K562 (cell line): ENCODE data around the gene CBX2. TPM values are rescaled to one million over a fixed set of nuclear protein-coding genes. Genes with fewer than 3 reads are reported as not detected.

Source experiments
- ATAC-seq: fragments of 200-7000 bp; cut with Tn5 transposase; 3 replicates; pipeline ENCODE4 v1.9.1; 2020; ENCODE audit warnings: moderate library complexity
- BruUV-seq: library from RNA; stranded (reverse); fragments of 400-500 nt; replicated peaks from 2 replicates; lab custom pipeline; 2021; lab: Mats Ljungman, UMichigan
- CTCF ChIA-PET: fragments of 300-600 bp; formaldehyde crosslinking; extraction: SDS; loops from one replicate; lab custom pipeline; 2021; ENCODE audit warnings: low intra/inter-chr PET ratio; lab: Yijun Ruan, JAX
- POLR2A ChIA-PET: fragments of 300-600, 350-650 bp; sonication (Branson Sonifier 250); formaldehyde crosslinking; extraction: SDS; loops from one replicate; lab custom pipeline; 2021; ENCODE audit warnings: antibody characterized with exemption, inconsistent platforms; lab: Yijun Ruan, JAX
- DNase-seq, 4 experiments: peaks; one replicate each; pipeline versions ENCODE4 v3.0.0 to v3.0.0-alpha.2; 2011 to 2018; ENCODE audit warnings: low spot score in 3 of 4, mixed read lengths in 3 of 4; ENCODE audit errors: extremely low read depth in 1 of 4
- FAIRE-seq: peaks from 2 replicates; lab custom pipeline; 2011; peaks lifted over from hg19 to GRCh38; lab: Jason Lieb, UNC
- H2AFZ ChIP-seq: 2 replicates; pipeline ENCODE4 v1.6.0; 2011; ENCODE audit warnings: low read depth, low read length, control low read depth, inconsistent platforms
- H3K27ac ChIP-seq: fragments of 200-600 bp; 3 replicates; pipeline ENCODE4 v1.8.0; 2011; ENCODE audit warnings: low read depth, mild to moderate bottlenecking, control low read depth, inconsistent platforms, low read length, moderate library complexity, mixed read lengths; ENCODE audit errors: extremely low read depth
- H3K27me3 ChIP-seq, 2 experiments: fragments of 300-600 bp in 1 of 2; 2 replicates in 1 of 2; 3 replicates in 1 of 2; pipeline versions ENCODE4 v1.6.0 to v1.8.0; 2011; ENCODE audit warnings: inconsistent platforms in 2 of 2, low read length in 2 of 2, mild to moderate bottlenecking in 1 of 2, mixed read lengths in 1 of 2, moderate library complexity in 1 of 2; ENCODE audit not compliant: control insufficient read depth in 2 of 2, insufficient read depth in 2 of 2
- H3K36me3 ChIP-seq: fragments of 300-600 bp; 3 replicates; pipeline ENCODE4 v1.8.0; 2011; ENCODE audit warnings: mild to moderate bottlenecking, low read length, inconsistent platforms; ENCODE audit not compliant: control insufficient read depth, insufficient read depth
- H3K4me1 ChIP-seq, 2 experiments: fragments of 200-600 bp in 1 of 2; replicated peaks in 1 of 2; 2 replicates in 1 of 2; 3 replicates in 1 of 2; pipeline versions ENCODE4 v1.5.1 to v1.8.0; 2011; ENCODE audit warnings: inconsistent platforms in 2 of 2, low read length in 2 of 2, mild to moderate bottlenecking in 1 of 2, mixed read lengths in 1 of 2, moderate library complexity in 1 of 2; ENCODE audit not compliant: control insufficient read depth in 2 of 2, insufficient read depth in 2 of 2
- H3K4me2 ChIP-seq: 2 replicates; pipeline ENCODE4 v1.6.1; 2011; ENCODE audit warnings: low read length, control low read depth, inconsistent platforms, mixed read lengths; ENCODE audit not compliant: insufficient read depth
- H3K4me3 ChIP-seq: fragments of 200-600 bp; sonication (generic), shearing (Covaris generic); 2 replicates; pipeline ENCODE4 v1.5.1; 2016; ENCODE audit warnings: control low read depth, inconsistent platforms
- H3K79me2 ChIP-seq: fragments of 200-600 bp; 3 replicates; pipeline ENCODE4 v1.8.0; 2011; ENCODE audit warnings: low read length, inconsistent platforms; ENCODE audit not compliant: control insufficient read depth, insufficient read depth
- H3K9ac ChIP-seq, 2 experiments: 2 replicates each; pipeline versions ENCODE4 v1.6.0 to v1.6.1; 2011; ENCODE audit warnings: low read depth in 2 of 2, low read length in 2 of 2, control low read depth in 1 of 2, inconsistent platforms in 1 of 2, mild to moderate bottlenecking in 1 of 2, mixed read lengths in 1 of 2; ENCODE audit not compliant: insufficient read depth in 1 of 2
- H3K9me1 ChIP-seq: one replicate; pipeline ENCODE4 v1.6.0; 2011; ENCODE audit warnings: inconsistent platforms, mild to moderate bottlenecking, low read length, moderate library complexity; ENCODE audit not compliant: control insufficient read depth, insufficient read depth
- H3K9me3 ChIP-seq: replicated peaks from 2 replicates; pipeline ENCODE4 v1.5.1; 2011; ENCODE audit warnings: low read depth, low read length, inconsistent platforms; ENCODE audit not compliant: control insufficient read depth, insufficient read depth
- H4K20me1 ChIP-seq: replicated peaks from 2 replicates; pipeline ENCODE4 v1.6.1; 2011; ENCODE audit warnings: low read length, inconsistent platforms, mixed read lengths; ENCODE audit not compliant: control insufficient read depth, insufficient read depth
- CEBPG ChIP-seq, 3 experiments: fragments of 200-800 bp in 1 of 3; sonication (Bioruptor generic) in 1 of 3; sonication (generic) in 1 of 3; formaldehyde crosslinking in 1 of 3; IDR thresholded peaks in 2 of 3; conservative IDR thresholded peaks in 1 of 3; 2 replicates each; pipeline versions ENCODE4 v1.6.1 to v1.8.0; 2016 to 2022; ENCODE audit warnings: missing compliant biosample characterization in 2 of 3, missing genetic modification characterization in 2 of 3, mild to moderate bottlenecking in 1 of 3, missing genetic modification reagents in 1 of 3
- EGR1 ChIP-seq: fragments of 450-650 bp; conservative IDR thresholded peaks from 2 replicates; pipeline ENCODE4 v1.6.1; 2017; ENCODE audit warnings: mild to moderate bottlenecking
- EZH2 ChIP-seq: IDR thresholded peaks from 2 replicates; pipeline ENCODE4 v1.6.1; 2012; ENCODE audit warnings: low read depth, mild to moderate bottlenecking, inconsistent platforms, low read length, borderline replicate concordance
- JUND ChIP-seq, 2 experiments: IDR thresholded peaks; 2 replicates in 1 of 2; 3 replicates in 1 of 2; pipeline ENCODE4 v1.6.1; 2011; ENCODE audit warnings: borderline replicate concordance in 2 of 2, low read depth in 2 of 2, low read length in 2 of 2, improper control_type of control experiment in 1 of 2, missing biosample characterization in 1 of 2, missing genetic modification characterization in 1 of 2, missing genetic modification reagents in 1 of 2
- MEIS2 ChIP-seq: fragments of 450-650 bp; IDR thresholded peaks from 2 replicates; pipeline ENCODE4 v1.6.1; 2014; ENCODE audit warnings: mild to moderate bottlenecking; ENCODE audit not compliant: partially characterized antibody
- NR2C1 ChIP-seq, 2 experiments: fragments of 450-650 bp; IDR thresholded peaks; 2 replicates each; pipeline ENCODE4 v1.6.1; 2017; ENCODE audit warnings: mild to moderate bottlenecking in 2 of 2, antibody characterized with exemption in 1 of 2, inconsistent platforms in 1 of 2, missing compliant biosample characterization in 1 of 2, missing genetic modification characterization in 1 of 2
- TBL1XR1 ChIP-seq, 2 experiments: IDR thresholded peaks; 2 replicates each; pipeline ENCODE4 v1.6.1; 2012; ENCODE audit warnings: improper control_type of control experiment in 2 of 2, low read length in 2 of 2, mild to moderate bottlenecking in 1 of 2
- TEAD1 ChIP-seq, 2 experiments: fragments of 450-650 bp in 1 of 2; sonication (generic) in 1 of 2; formaldehyde crosslinking; IDR thresholded peaks; 2 replicates each; pipeline versions ENCODE4 v1.4.0 to v1.8.0; 2020 to 2022; ENCODE audit warnings: mild to moderate bottlenecking in 2 of 2, missing genetic modification reagents in 1 of 2
- ZBED1 ChIP-seq: IDR thresholded peaks from 2 replicates; pipeline ENCODE4 v1.6.1; 2014
- ZNF224 ChIP-seq: sonication (generic); formaldehyde crosslinking; IDR thresholded peaks from 2 replicates; pipeline ENCODE4 v1.8.0; 2022; ENCODE audit warnings: mild to moderate bottlenecking, missing genetic modification reagents
- ZNF408 ChIP-seq: fragments of 250-450 bp; sonication (Bioruptor Pico); IDR thresholded peaks from 2 replicates; pipeline ENCODE4 v1.4.0; 2020; ENCODE audit warnings: low read depth, mild to moderate bottlenecking, moderate library complexity
- ZNF644 ChIP-seq: fragments of 200-800 bp; sonication (Bioruptor generic); IDR thresholded peaks from 2 replicates; pipeline ENCODE4 v1.6.1; 2016; ENCODE audit warnings: low read depth, missing genetic modification characterization, missing compliant biosample characterization
- ZNF778 ChIP-seq: fragments of 450-650 bp; formaldehyde crosslinking; IDR thresholded peaks from 2 replicates; pipeline ENCODE4 v1.4.0; 2020; ENCODE audit warnings: mild to moderate bottlenecking, moderate library complexity
- WGBS: fragments of 100-300 bp; shearing (Covaris generic); methylation state at CpG from one replicate; pipeline ENCODE4 v1.1.6; 2016; ENCODE audit warnings: low coverage, mixed read lengths; ENCODE audit not compliant: insufficient coverage; ENCODE audit errors: missing lambda C conversion rate; 5-methylcytosine and 5-hydroxymethylcytosine counted together
- in situ Hi-C: fragments of 300-500 bp; cut with MboI; formaldehyde crosslinking; loops from 4 replicates; pipeline ENCODE4 v1.15.0; 2018; ENCODE audit warnings: inconsistent platforms, mixed read lengths
- intact Hi-C: fragments of 100-400 bp; cut with micrococcal nuclease; formaldehyde crosslinking; loops from 2 replicates; pipeline ENCODE4 v1.14.2; 2022
- polyA plus RNA-seq, 8 experiments: library from polyadenylated mRNA; depleted of rRNA in 4 of 8; stranded (reverse) in 5 of 8; unstranded in 3 of 8; fragments of >200 nt; fragmentation: Nextera tagmentation in 2 of 8; fragmentation: Illumina TruSeq in 1 of 8; extraction: Ambion mirVana in 2 of 8; extraction: Trizol in 1 of 8; gene quantifications; 2 replicates each; pipeline versions ENCODE4 v1.2.1 to v1.2.3, GENCODE V29; 2011 to 2014; ENCODE audit warnings: inconsistent platforms in 1 of 8, missing spikeins in 1 of 8
- total RNA-seq, 7 experiments: library from RNA; depleted of rRNA in 6 of 7; stranded (reverse); fragments of >200 nt in 6 of 7; fragmentation: Illumina TruSeq in 2 of 7; extraction: Trizol in 2 of 7; gene quantifications; 2 replicates each; pipeline versions ENCODE4 v1.2.1 to v1.2.3, GENCODE V29; 2011 to 2021; ENCODE audit warnings: low replicate concordance in 1 of 7
- TF ChIP-seq, protein P1 (sequence below): fragments of 250-450 bp; sonication (Bioruptor Pico); IDR thresholded peaks from 2 replicates; pipeline ENCODE4 v1.5.0; 2021
- TF ChIP-seq, protein P2 (sequence below): fragments of 200-400 bp; formaldehyde crosslinking; IDR thresholded peaks from 2 replicates; pipeline ENCODE4 v1.6.1; 2017; ENCODE audit warnings: mild to moderate bottlenecking, low read depth, low read length, moderate library complexity
- TF ChIP-seq, protein P3 (sequence below): sonication (generic); formaldehyde crosslinking; IDR thresholded peaks from 2 replicates; pipeline ENCODE4 v1.8.1; 2023; ENCODE audit warnings: mild to moderate bottlenecking, missing genetic modification reagents

CBX2 gene
- total and polyA plus RNA-seq, 9 of the 15 experiments (the other 6 are each of a cell fraction or from before 2014, with no cell fraction given): 0.66 to 26.9 (median 13.9) TPM

DNA sequence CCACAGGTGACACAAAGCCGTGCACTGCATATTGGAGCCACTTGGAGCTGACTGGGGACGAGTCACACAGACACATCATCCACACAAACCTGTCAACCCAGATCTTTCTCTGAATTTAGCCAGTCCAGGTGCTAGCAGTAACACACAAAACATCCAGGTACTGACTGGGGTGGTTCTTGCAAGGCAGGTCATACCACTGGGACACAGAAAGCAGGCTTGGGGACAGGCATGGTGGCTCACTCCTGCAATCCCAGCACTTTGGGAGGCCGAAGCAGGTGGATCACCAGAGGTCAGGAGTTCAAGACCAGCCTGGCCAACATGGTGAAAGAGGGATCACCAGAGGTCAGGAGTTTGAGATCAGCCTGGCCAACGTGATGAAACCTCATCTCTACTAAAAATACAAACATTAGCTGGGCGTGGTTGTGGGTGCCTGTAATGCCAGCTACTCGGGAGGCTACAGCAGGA lies 32.3 kb upstream of the CBX2 start:
- peak overlapping the region in 1 of 2 experiments; percentile 55; a peak in 1 of 4 replicates for H3K9ac ChIP-seq
- no peak for TF ChIP-seq EZH2
- TF ChIP-seq, protein P1, sequence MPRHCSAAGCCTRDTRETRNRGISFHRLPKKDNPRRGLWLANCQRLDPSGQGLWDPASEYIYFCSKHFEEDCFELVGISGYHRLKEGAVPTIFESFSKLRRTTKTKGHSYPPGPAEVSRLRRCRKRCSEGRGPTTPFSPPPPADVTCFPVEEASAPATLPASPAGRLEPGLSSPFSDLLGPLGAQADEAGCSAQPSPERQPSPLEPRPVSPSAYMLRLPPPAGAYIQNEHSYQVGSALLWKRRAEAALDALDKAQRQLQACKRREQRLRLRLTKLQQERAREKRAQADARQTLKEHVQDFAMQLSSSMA: no peak
- TF ChIP-seq TBL1XR1 (IDR thresholded peaks at IDR 0.05; ENCODE audit: low read length in 2 of 2): no peak
- no peak for TF ChIP-seq EGR1
- TF ChIP-seq MEIS2: no peak
- no peak for TF ChIP-seq ZNF408 (CRISPR knock-in tag)
- no peak for TF ChIP-seq ZNF224 (CRISPR knock-in tag)
- no peak for TF ChIP-seq ZNF644
- no peak for TF ChIP-seq JUND (IDR thresholded peaks at IDR 0.05; ENCODE audit: borderline replicate concordance, low read depth, low read length)
- no peak for TF ChIP-seq JUND (tag; IDR thresholded peaks at IDR 0.05; ENCODE audit: borderline replicate concordance, low read depth, low read length)
- TF ChIP-seq ZBED1: no peak
- no peak for TF ChIP-seq CEBPG (CRISPR knock-in tag; IDR thresholded peaks at IDR 0.05)
- TF ChIP-seq CEBPG (tag; conservative IDR thresholded peaks at IDR 0.05 in 1 of 2, IDR thresholded peaks at IDR 0.05 in 1 of 2): no peak
- TF ChIP-seq TEAD1 (CRISPR knock-in tag; IDR thresholded peaks at IDR 0.05): no peak
- no peak for TF ChIP-seq ZNF778
- TF ChIP-seq, protein P2, sequence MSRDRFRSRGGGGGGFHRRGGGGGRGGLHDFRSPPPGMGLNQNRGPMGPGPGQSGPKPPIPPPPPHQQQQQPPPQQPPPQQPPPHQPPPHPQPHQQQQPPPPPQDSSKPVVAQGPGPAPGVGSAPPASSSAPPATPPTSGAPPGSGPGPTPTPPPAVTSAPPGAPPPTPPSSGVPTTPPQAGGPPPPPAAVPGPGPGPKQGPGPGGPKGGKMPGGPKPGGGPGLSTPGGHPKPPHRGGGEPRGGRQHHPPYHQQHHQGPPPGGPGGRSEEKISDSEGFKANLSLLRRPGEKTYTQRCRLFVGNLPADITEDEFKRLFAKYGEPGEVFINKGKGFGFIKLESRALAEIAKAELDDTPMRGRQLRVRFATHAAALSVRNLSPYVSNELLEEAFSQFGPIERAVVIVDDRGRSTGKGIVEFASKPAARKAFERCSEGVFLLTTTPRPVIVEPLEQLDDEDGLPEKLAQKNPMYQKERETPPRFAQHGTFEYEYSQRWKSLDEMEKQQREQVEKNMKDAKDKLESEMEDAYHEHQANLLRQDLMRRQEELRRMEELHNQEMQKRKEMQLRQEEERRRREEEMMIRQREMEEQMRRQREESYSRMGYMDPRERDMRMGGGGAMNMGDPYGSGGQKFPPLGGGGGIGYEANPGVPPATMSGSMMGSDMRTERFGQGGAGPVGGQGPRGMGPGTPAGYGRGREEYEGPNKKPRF: no peak
- TF ChIP-seq, protein P3, sequence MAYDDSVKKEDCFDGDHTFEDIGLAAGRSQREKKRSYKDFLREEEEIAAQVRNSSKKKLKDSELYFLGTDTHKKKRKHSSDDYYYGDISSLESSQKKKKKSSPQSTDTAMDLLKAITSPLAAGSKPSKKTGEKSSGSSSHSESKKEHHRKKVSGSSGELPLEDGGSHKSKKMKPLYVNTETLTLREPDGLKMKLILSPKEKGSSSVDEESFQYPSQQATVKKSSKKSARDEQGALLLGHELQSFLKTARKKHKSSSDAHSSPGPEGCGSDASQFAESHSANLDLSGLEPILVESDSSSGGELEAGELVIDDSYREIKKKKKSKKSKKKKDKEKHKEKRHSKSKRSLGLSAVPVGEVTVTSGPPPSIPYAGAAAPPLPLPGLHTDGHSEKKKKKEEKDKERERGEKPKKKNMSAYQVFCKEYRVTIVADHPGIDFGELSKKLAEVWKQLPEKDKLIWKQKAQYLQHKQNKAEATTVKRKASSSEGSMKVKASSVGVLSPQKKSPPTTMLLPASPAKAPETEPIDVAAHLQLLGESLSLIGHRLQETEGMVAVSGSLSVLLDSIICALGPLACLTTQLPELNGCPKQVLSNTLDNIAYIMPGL: no peak
- TF ChIP-seq NR2C1 (IDR thresholded peaks at IDR 0.05): no peak
- TF ChIP-seq NR2C1 (tag; IDR thresholded peaks at IDR 0.05): no peak
- no peaks in the 10 kb centered on the region for H3K9me3 ChIP-seq
- no peaks in the 10 kb centered on the region for H3K36me3 ChIP-seq
- H3K27ac ChIP-seq: no peak overlapping the region
- no peak overlapping the region for H3K4me2 ChIP-seq
- peaks cover 15 to 27% of the 10 kb centered on the region in 2 experiments for H3K4me1 ChIP-seq
- H2AFZ ChIP-seq: no peak overlapping the region
- no peaks in the 10 kb centered on the region for H3K79me2 ChIP-seq
- H4K20me1 ChIP-seq: 0 out of 2 replicates have a peak, but pooled peaks cover 3% of the 10 kb centered on the region
- no peaks in the 10 kb centered on the region for H3K9me1 ChIP-seq
- no peak for ATAC-seq
- CTCF ChIA-PET: interaction anchor here (0.6 to 2.3 kb wide), 5 partner anchors 32 to 245 kb away, joined by 3 to 12 read pairs (median 4); partner anchors contain the start of gene CBX2
- BruUV-seq: no TSS peak
- FAIRE-seq: no peak
- intact Hi-C loops: loop anchor here (2.0 to 10.0 kb wide), 3 partner anchors 42 to 229 kb away; partner anchors contain the start of gene CBX4
- in situ Hi-C loops: loop anchor here (5.0 to 10.0 kb wide), 2 partner anchors 47 to 169 kb away; no protein-coding TSS in a partner anchor
- H3K27me3 ChIP-seq: peaks cover under 1% of the 10 kb centered on the region in 2 experiments; a peak in 2 of 5 replicates
- H3K4me3 ChIP-seq: no peak overlapping the region
- no peak for DNase-seq
- POLR2A ChIA-PET: interaction anchor here (0.7 to 1.7 kb wide), 7 partner anchors 9 to 94 kb away, joined by 3 to 8 read pairs (median 4); partner anchors contain the start of gene CBX4
- WGBS: 27% methylated on average over 6 of the region's 6 CpGs
